NCI-H510A treated with DMSO at 0.1 percent for 48 hours (cell line): Measurements from ENCODE around the gene VAMP8.
"Not testable (repeated sequence)": the region's sequence is repeated elsewhere in the genome, so short reads cannot be mapped to it uniquely, and the experiment has no call there.

Experiments
- DNase-seq: peaks from one replicate; lab custom pipeline; 2025; lab: John Stamatoyannopoulos, UW

The VAMP8 gene

GRCh38 chr2:85547089-85547858 lies 30.1 kb upstream of the VAMP8 start:
- DNase-seq = no peak

- no peak for DNase-seq
Observed at GRCh38 chr2:85547859-85548607, 29.4 kb upstream of the VAMP8 start.

GRCh38 chr2:85548608-85548900 lies 28.8 kb upstream of the VAMP8 start:
- no peak for DNase-seq

- DNase-seq = no peak
Observed at GRCh38 chr2:85549095-85549494, 28.3 kb upstream of the VAMP8 start.

GRCh38 chr2:85549826-85550225 lies 27.6 kb upstream of the VAMP8 start:
- no peak for DNase-seq

- no peak for DNase-seq
Observed at GRCh38 chr2:85550486-85550885, 26.9 kb upstream of the VAMP8 start.

GRCh38 chr2:85551698-85552678 lies 25.4 kb upstream of the VAMP8 start:
- DNase-seq = peak; percentile 85

- DNase-seq = no peak
Observed at GRCh38 chr2:85553184-85553583, 24.2 kb upstream of the VAMP8 start.

GRCh38 chr2:85554980-85555612 lies 22.3 kb upstream of the VAMP8 start:
- no peak for DNase-seq

- no peak for DNase-seq
Observed at GRCh38 chr2:85557130-85557529, 20.3 kb upstream of the VAMP8 start.

GRCh38 chr2:85558160-85558559 lies 19.2 kb upstream of the VAMP8 start:
- DNase-seq = no peak

- DNase-seq = not testable (repeated sequence)
Observed at GRCh38 chr2:85560403-85560726, 17.0 kb upstream of the VAMP8 start.

GRCh38 chr2:85560812-85561279 lies 16.5 kb upstream of the VAMP8 start:
- DNase-seq = no peak

- DNase-seq = peak; percentile 95
Observed at GRCh38 chr2:85561280-85562212, 15.8 kb upstream of the VAMP8 start, which contains the start of gene GGCX. Gene GGCX (minus strand): TSS chr2:85561493. CDS start chr2:85561428, 65 bp downstream.

GRCh38 chr2:85564144-85564563 lies 13.2 kb upstream of the VAMP8 start:
- no peak for DNase-seq

GRCh38 chr2:85566265-85566664 lies 11.1 kb upstream of the VAMP8 start:
- no peak for DNase-seq

GRCh38 chr2:85575739-85576138 lies 1.6 kb upstream of the VAMP8 start:
- no peak for DNase-seq

- no peak for DNase-seq
Observed at GRCh38 chr2:85577063-85577385, 362 bp upstream of the VAMP8 start.

GRCh38 chr2:85578243-85579180 lies 1.1 kb downstream of the VAMP8 start:
- DNase-seq = peak; percentile 59
